ENCODE measurements around the gene FTO.

DNA sequence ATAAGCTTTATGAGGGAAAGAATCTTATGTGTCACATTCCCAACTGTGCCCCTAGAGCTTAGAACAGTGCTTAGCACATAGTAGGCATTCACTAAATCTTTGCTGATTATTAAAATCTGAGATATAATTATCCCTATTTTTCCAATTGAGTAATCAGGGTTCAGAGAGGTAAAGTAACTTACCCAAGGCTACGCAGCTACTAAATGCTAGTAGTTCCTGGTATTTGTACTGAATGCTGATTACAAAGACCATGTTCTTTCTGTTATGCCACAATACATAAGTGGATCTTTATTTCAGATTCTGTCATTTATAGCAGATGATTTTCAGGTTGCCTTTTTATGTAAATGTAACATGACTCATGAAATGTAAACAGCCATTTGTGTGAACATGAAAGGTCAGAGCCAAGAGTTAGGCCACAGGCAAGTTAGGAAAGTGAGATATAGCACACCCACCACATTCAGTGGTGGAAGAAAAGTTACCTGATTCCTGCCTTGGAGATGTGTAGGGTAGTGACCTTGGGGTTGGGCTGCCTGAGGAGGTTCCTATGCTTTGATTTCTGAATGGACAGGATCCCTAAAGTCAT, 77.2 kb downstream of the FTO start:
- no peak for TF ChIP-seq POLR2A (IDR thresholded peaks at IDR 0.05)
- TF ChIP-seq, protein P1, sequence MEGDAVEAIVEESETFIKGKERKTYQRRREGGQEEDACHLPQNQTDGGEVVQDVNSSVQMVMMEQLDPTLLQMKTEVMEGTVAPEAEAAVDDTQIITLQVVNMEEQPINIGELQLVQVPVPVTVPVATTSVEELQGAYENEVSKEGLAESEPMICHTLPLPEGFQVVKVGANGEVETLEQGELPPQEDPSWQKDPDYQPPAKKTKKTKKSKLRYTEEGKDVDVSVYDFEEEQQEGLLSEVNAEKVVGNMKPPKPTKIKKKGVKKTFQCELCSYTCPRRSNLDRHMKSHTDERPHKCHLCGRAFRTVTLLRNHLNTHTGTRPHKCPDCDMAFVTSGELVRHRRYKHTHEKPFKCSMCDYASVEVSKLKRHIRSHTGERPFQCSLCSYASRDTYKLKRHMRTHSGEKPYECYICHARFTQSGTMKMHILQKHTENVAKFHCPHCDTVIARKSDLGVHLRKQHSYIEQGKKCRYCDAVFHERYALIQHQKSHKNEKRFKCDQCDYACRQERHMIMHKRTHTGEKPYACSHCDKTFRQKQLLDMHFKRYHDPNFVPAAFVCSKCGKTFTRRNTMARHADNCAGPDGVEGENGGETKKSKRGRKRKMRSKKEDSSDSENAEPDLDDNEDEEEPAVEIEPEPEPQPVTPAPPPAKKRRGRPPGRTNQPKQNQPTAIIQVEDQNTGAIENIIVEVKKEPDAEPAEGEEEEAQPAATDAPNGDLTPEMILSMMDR (IDR thresholded peaks at IDR 0.05) = no peak
- no peak for TF ChIP-seq POLR2AphosphoS5 (IDR thresholded peaks at IDR 0.05)
